Fibroblast of pulmonary artery (primary cell): ENCODE data around the gene FASTKD2.
"Not testable (repeated sequence)": the region's sequence is repeated elsewhere in the genome, so short reads cannot be mapped to it uniquely, and the experiment has no call there.

Experiments
- DNase-seq: peaks from one replicate; pipeline ENCODE4 v3.0.0-alpha.2; 2010; ENCODE audit warnings: low read depth
- H3K4me3 ChIP-seq: replicated peaks from 2 replicates; pipeline ENCODE4 v1.5.1; 2011; ENCODE audit warnings: low read depth, mild to moderate bottlenecking, control low read depth, low read length, moderate library complexity
- CTCF ChIP-seq: IDR thresholded peaks from 2 replicates; pipeline ENCODE4 v1.5.1; 2011; ENCODE audit warnings: mild to moderate bottlenecking, control low read depth, low read length, inconsistent platforms; ENCODE audit errors: missing control alignments

Gene FASTKD2

DNA sequence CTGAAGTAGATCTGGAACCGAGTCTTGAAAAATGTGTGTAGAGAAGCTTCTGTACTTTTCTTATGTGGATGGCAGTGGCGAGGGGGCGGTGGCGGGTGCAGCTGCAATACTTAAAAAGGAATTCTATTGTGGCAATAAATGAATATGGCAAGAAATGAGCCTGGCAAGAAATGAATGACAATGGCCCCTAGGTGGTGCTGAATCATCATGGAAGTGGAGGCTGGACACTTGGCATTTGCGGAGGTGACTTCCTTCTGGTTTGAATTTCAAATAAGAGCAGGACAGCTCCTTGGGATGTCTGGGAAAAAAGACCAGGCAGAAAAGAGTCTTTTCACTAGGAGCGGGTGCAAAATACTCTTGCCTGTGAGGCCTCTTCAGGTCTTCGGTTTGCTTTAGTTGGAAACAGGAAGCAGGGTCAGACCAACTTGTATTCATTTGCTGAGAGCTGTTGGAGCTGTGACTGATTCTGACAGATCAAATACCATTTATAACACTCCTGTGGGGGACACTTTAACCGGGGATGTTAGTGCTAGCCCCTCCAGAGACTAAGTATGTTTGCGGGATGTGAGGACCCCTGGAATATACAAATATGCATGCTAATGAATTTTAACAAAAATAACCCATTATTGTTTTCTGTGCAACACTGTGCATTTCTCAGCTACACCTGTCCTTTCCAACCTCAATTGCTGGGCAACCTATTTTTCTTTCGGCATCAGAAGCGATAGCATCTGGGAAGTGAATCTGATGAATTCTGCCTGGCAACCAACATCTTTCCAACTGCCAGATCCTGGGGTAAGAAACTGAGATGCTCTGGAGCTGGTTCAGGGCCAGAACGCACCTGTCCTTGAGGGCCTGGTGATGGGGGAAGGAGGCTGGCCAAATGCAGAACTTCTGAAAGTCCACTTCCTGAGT, 35.4 kb downstream of the FASTKD2 start:
- DNase-seq, result peak; percentile 84
- TF ChIP-seq CTCF, result peak; percentile 72
- H3K4me3 ChIP-seq, result no peak overlapping the region

- no peak for DNase-seq
- no peak for TF ChIP-seq CTCF
- H3K4me3 ChIP-seq, result no peak overlapping the region
Observed at GRCh38 chr2:206801418-206802189, 36.2 kb downstream of the FASTKD2 start.

- DNase-seq, result no peak
- no peak overlapping the region for H3K4me3 ChIP-seq
- no peak for TF ChIP-seq CTCF
Observed at GRCh38 chr2:206802654-206803514, 37.5 kb downstream of the FASTKD2 start.

- no peak overlapping the region for H3K4me3 ChIP-seq
- DNase-seq, result peak; percentile 8
- TF ChIP-seq CTCF, result no peak
Observed at GRCh38 chr2:206804326-206804725, 38.9 kb downstream of the FASTKD2 start.

DNA sequence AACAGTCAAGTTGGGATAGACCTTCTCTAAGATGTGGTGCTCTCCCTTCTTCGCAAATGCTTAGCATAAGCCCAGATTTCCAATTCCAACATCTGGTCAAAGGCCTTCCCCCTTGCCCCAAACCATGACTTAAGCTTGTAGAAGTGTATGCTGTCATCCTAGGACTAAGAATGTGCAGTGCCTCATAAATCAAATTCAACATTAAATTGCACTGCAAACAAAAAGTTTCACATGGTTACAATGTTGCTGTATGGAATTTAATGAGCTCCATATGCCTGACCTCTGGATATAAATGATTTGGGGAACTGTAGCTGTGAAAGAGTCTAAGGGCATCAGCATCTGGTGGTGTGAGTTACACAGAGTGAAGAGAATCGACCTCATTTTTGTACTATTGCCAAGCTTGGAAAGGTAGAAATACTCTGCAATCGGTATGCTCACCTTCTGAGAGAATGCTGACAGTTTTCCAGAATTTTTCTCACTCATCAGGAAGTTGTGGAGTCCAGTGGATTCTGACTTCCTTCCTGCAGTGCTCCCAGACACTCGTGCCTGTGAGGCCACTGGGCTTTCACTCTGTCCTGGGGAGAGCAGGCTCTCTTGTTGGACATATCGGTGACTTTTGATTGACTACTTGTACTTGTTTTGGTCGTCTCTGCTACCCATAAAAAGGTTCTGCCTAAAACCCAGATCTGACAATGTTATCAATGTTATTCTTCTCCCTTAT, 40.6 kb downstream of the FASTKD2 start:
- no peak for DNase-seq
- H3K4me3 ChIP-seq, result no peak overlapping the region
- TF ChIP-seq CTCF, result no peak

- DNase-seq, H3K4me3 ChIP-seq: not testable (repeated sequence)
Observed at GRCh38 chr2:206807624-206808023, 42.2 kb downstream of the FASTKD2 start.

GRCh38 chr2:206812471-206812870, 47.1 kb downstream of the FASTKD2 start:
- H3K4me3 ChIP-seq, DNase-seq: not testable (repeated sequence)
